GM23248 (cell line): ENCODE data around the gene NTHL1.

ENCODE experiments used
- EZH2 ChIP-seq: fragments of 200-600 bp; sonication (generic); IDR thresholded peaks from 2 replicates; pipeline ENCODE4 v1.6.1; 2018; ENCODE audit warnings: antibody characterized with exemption, mild to moderate bottlenecking; ENCODE audit not compliant: insufficient read depth, poor library complexity, severe bottlenecking
- EZH2phosphoT487 ChIP-seq: fragments of 200-600 bp; sonication (generic); IDR thresholded peaks from 2 replicates; pipeline ENCODE4 v1.6.1; 2018; ENCODE audit warnings: antibody characterized with exemption, moderate library complexity, mild to moderate bottlenecking, low read depth; ENCODE audit not compliant: insufficient read depth

- no peak for TF ChIP-seq EZH2
- TF ChIP-seq EZH2phosphoT487, result no peak
Observed at GRCh38 chr16:2054543-2055245, 7.1 kb upstream of the NTHL1 start.
